GM20000 (cell line): ENCODE data around the gene TBC1D1.

Experiments used
- DNase-seq: peaks from one replicate; pipeline ENCODE4 v3.0.0; 2012; ENCODE audit warnings: low spot score
- CTCF ChIP-seq: IDR thresholded peaks from 2 replicates; pipeline ENCODE4 v1.5.1; 2012; ENCODE audit warnings: mild to moderate bottlenecking, control low read depth; ENCODE audit errors: extremely low read depth, missing control alignments

The TBC1D1 gene

GRCh38 chr4:37858872-37859271, 32.0 kb upstream of the TBC1D1 start:
- DNase-seq = no peak
- no peak for TF ChIP-seq CTCF

DNA sequence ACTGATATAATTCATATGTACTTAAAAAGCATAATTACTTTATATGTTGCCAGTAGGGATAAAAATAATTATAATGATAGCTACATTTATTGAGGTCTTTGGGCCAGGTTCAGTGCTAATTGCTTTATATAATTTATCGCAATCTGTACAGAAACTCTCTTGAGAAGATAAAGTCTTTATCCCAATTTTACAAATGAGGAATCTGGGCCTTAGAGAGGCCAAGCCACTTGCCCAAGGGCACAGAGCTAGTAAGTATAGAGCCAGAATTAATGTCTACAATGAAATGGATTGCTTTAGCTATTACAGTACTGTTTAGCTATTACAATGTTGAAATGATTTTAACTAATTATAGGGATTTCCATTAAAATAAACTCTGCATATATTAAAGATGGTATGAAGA, 30.6 kb upstream of the TBC1D1 start:
- no peak for DNase-seq
- no peak for TF ChIP-seq CTCF

GRCh38 chr4:37862961-37863360, 27.9 kb upstream of the TBC1D1 start:
- TF ChIP-seq CTCF = no peak
- no peak for DNase-seq

DNA sequence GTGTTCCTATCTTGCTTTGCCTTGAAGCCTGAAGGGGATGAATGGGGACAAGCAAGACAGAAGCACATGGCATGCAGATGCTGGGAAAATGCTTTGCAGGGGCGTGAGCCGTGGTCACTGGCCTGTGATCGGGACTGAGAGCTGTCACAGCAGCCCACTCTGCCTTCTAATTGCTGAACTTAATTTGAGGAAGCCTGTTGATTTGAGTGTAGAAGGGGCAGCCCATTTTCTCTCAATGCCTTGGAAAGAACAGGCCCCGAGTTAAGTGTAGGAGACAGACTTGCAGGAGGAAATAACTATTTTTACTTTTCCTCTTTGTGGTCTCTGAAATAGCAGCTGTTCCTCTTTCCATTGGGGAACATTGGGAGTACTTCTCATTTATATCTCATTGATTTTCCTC, 26.1 kb upstream of the TBC1D1 start:
- no peak for TF ChIP-seq CTCF
- DNase-seq = no peak

GRCh38 chr4:37865450-37865849, 25.4 kb upstream of the TBC1D1 start:
- DNase-seq = no peak

DNA sequence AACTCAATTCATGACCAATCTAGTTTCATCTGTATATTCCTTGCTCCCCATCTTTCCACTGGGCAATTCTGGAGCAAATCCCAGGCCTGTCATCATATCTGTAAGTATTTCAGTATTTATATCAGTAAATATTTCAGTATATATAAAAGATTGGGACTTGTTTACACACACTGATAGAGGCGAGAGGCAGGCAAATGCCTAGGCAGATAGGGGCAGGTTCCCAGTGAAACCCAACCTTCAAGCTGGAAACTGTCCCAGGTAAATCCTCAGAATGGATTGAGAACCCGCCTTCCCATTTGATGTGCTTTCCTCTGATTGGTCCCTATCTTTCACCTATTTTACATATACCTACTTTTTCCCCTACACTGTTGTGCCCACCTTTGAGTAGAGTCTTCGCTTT, 23.8 kb upstream of the TBC1D1 start:
- DNase-seq = no peak
- TF ChIP-seq CTCF = no peak

More at GRCh38 chr4:37865450-37865849, 25.4 kb upstream of the TBC1D1 start:
- no peak for TF ChIP-seq CTCF

GRCh38 chr4:37868238-37868637, 22.6 kb upstream of the TBC1D1 start:
- no peak for DNase-seq
- TF ChIP-seq CTCF = no peak
